SK-N-SH (cell line): Measurements from ENCODE around the gene SMPD3. TPM values are rescaled to one million over a fixed set of nuclear protein-coding genes. Genes with fewer than 3 reads are reported as not detected.

Source experiments
- CTCF ChIA-PET: fragments of 300-600, 350-600 bp; formaldehyde crosslinking; extraction: SDS; loops from one replicate; lab custom pipeline; 2021; lab: Yijun Ruan, JAX
- POLR2A ChIA-PET: fragments of 350-600 bp; sonication (Branson Sonifier 250); formaldehyde crosslinking; extraction: SDS; loops from one replicate; lab custom pipeline; 2020; ENCODE audit warnings: antibody characterized with exemption, inconsistent platforms; lab: Yijun Ruan, JAX
- DNase-seq: peaks from one replicate; pipeline ENCODE4 v3.0.0; 2012
- H2AFZ ChIP-seq: fragments of 200-600 bp; sonication (generic); 2 replicates; pipeline ENCODE4 v1.8.1; 2016; ENCODE audit warnings: antibody characterized with exemption, mild to moderate bottlenecking, low read depth
- H3F3A ChIP-seq: fragments of 200-600 bp; sonication (generic); replicated peaks from 2 replicates; pipeline ENCODE3; 2016; ENCODE audit warnings: antibody characterized with exemption, mild to moderate bottlenecking; ENCODE audit not compliant: insufficient read depth
- H3K27ac ChIP-seq, 2 experiments: fragments of 200-500 bp in 1 of 2; fragments of 200-600 bp in 1 of 2; sonication (Bioruptor generic) in 1 of 2; sonication (generic), shearing (Covaris generic) in 1 of 2; 2 replicates each; pipeline versions ENCODE4 v1.5.1 to v1.6.1; 2014 to 2016; ENCODE audit warnings: low read depth in 2 of 2, inconsistent platforms in 1 of 2, low read length in 1 of 2, mild to moderate bottlenecking in 1 of 2, mixed read lengths in 1 of 2
- H3K27me3 ChIP-seq: fragments of 200-600 bp; sonication (generic), shearing (Covaris generic); 2 replicates; pipeline ENCODE4 v1.6.1; 2016; ENCODE audit warnings: mixed run types; ENCODE audit not compliant: insufficient read depth
- H3K36me3 ChIP-seq, 2 experiments: fragments of 200-500 bp in 1 of 2; fragments of 200-600 bp in 1 of 2; sonication (Bioruptor generic) in 1 of 2; sonication (generic) in 1 of 2; replicated peaks in 1 of 2; 2 replicates each; pipeline versions ENCODE3 to v1.5.1; 2014 to 2016; ENCODE audit warnings: low read length in 1 of 2, mild to moderate bottlenecking in 1 of 2; ENCODE audit not compliant: insufficient read depth in 2 of 2, control insufficient read depth in 1 of 2
- H3K4me1 ChIP-seq, 2 experiments: fragments of 200-500 bp in 1 of 2; fragments of 200-600 bp in 1 of 2; sonication (Bioruptor generic) in 1 of 2; sonication (generic), shearing (Covaris generic) in 1 of 2; 2 replicates each; pipeline versions ENCODE4 v1.5.1 to v1.6.1; 2014 to 2016; ENCODE audit warnings: low read depth in 1 of 2, low read length in 1 of 2, mixed run types in 1 of 2; ENCODE audit not compliant: insufficient read depth in 2 of 2, control insufficient read depth in 1 of 2
- H3K4me2 ChIP-seq: fragments of 200-600 bp; sonication (generic), shearing (Covaris generic); 2 replicates; pipeline ENCODE4 v1.6.1; 2017; ENCODE audit warnings: mixed run types
- H3K4me3 ChIP-seq, 2 experiments: fragments of 200-500 bp in 1 of 2; fragments of 200-600 bp in 1 of 2; sonication (Bioruptor generic) in 1 of 2; sonication (generic), shearing (Covaris generic) in 1 of 2; 2 replicates each; pipeline versions ENCODE4 v1.5.1 to v1.8.1; 2014 to 2016; ENCODE audit warnings: low read depth in 2 of 2, inconsistent platforms in 1 of 2, low read length in 1 of 2, mild to moderate bottlenecking in 1 of 2, mixed read lengths in 1 of 2, moderate library complexity in 1 of 2
- H3K79me2 ChIP-seq: fragments of 200-600 bp; sonication (generic); 2 replicates; pipeline ENCODE4 v1.8.1; 2017; ENCODE audit warnings: mild to moderate bottlenecking; ENCODE audit not compliant: insufficient read depth
- H3K9ac ChIP-seq: fragments of 200-600 bp; sonication (generic); 2 replicates; pipeline ENCODE4 v1.6.1; 2017; ENCODE audit warnings: mixed run types
- H3K9me2 ChIP-seq: fragments of 200-600 bp; sonication (generic); 2 replicates; pipeline ENCODE4 v1.6.1; 2017; ENCODE audit warnings: mixed run types
- H3K9me3 ChIP-seq: fragments of 200-600 bp; sonication (generic); 2 replicates; pipeline ENCODE4 v1.6.1; 2017; ENCODE audit warnings: mixed run types, mild to moderate bottlenecking, moderate library complexity
- H4K20me1 ChIP-seq: fragments of 200-600 bp; sonication (generic); 2 replicates; pipeline ENCODE4 v1.6.1; 2017; ENCODE audit warnings: mild to moderate bottlenecking, mixed run types; ENCODE audit not compliant: insufficient read depth
- CHD2 ChIP-seq: fragments of 150-350 bp; IDR thresholded peaks from 2 replicates; pipeline ENCODE4 v1.6.1; 2018; ENCODE audit warnings: low read length; ENCODE audit not compliant: partially characterized antibody
- ELF1 ChIP-seq: IDR thresholded peaks from 2 replicates; pipeline ENCODE4 v1.4.0; 2012
- EP300 ChIP-seq, 2 experiments: IDR thresholded peaks; 2 replicates each; pipeline versions ENCODE4 v1.4.0 to v1.6.1; 2012; ENCODE audit warnings: borderline replicate concordance in 1 of 2, low read depth in 1 of 2, low read length in 1 of 2
- FOXJ3 ChIP-seq: sonication (generic); formaldehyde crosslinking; IDR thresholded peaks from 2 replicates; pipeline ENCODE4 v1.5.1; 2020; ENCODE audit warnings: mild to moderate bottlenecking, missing genetic modification reagents
- GABPA ChIP-seq: IDR thresholded peaks from 2 replicates; pipeline ENCODE4 v1.4.0; 2012; ENCODE audit warnings: low read depth, mild to moderate bottlenecking
- GATA2 ChIP-seq: sonication (generic); formaldehyde crosslinking; IDR thresholded peaks from 2 replicates; pipeline ENCODE4 v1.5.0; 2020; ENCODE audit warnings: mild to moderate bottlenecking, missing genetic modification reagents
- JUND ChIP-seq: IDR thresholded peaks from 2 replicates; pipeline ENCODE4 v1.4.0; 2012
- MEF2A ChIP-seq: IDR thresholded peaks from 2 replicates; pipeline ENCODE4 v1.4.0; 2012; ENCODE audit warnings: low read depth, borderline replicate concordance
- NFIC ChIP-seq: IDR thresholded peaks from 2 replicates; pipeline ENCODE4 v1.4.0; 2012; ENCODE audit warnings: borderline replicate concordance
- NRF1 ChIP-seq: IDR thresholded peaks from 2 replicates; pipeline ENCODE4 v1.6.1; 2012; ENCODE audit warnings: low read depth, mild to moderate bottlenecking, low read length
- SMC3 ChIP-seq: IDR thresholded peaks from 2 replicates; pipeline ENCODE4 v1.6.1; 2012; ENCODE audit warnings: low read depth, low read length, improper control_type of control experiment
- YY1 ChIP-seq: IDR thresholded peaks from 2 replicates; pipeline ENCODE4 v1.4.0; 2012; ENCODE audit warnings: low read depth, mild to moderate bottlenecking
- WGBS: methylation state at CpG from one replicate; pipeline ENCODE4 v1.1.6; 2017; ENCODE audit warnings: low lambda C conversion rate; 5-methylcytosine and 5-hydroxymethylcytosine counted together
- polyA plus RNA-seq, 3 experiments: library from polyadenylated mRNA; depleted of rRNA; stranded (reverse); fragments of >200 nt; gene quantifications; 2 replicates each; pipeline ENCODE4 v1.2.3, GENCODE V29; 2012
- TF ChIP-seq, protein P1 (sequence below): IDR thresholded peaks from 2 replicates; pipeline ENCODE4 v1.4.0; 2012; ENCODE audit warnings: low read depth, borderline replicate concordance
- TF ChIP-seq, protein P2 (sequence below): fragments of 200-600 bp; sonication (generic); IDR thresholded peaks from 2 replicates; pipeline ENCODE4 v1.6.1; 2017; ENCODE audit warnings: antibody characterized with exemption, mild to moderate bottlenecking, moderate library complexity
- TF ChIP-seq, protein P3 (sequence below): fragments of 150-350 bp; IDR thresholded peaks from 2 replicates; pipeline ENCODE4 v1.6.1; 2016; ENCODE audit warnings: mild to moderate bottlenecking, low read depth, low read length
- TF ChIP-seq, protein P4 (sequence below): IDR thresholded peaks from 2 replicates; pipeline ENCODE4 v1.6.1; 2012; ENCODE audit warnings: mild to moderate bottlenecking, low read depth, low read length, moderate library complexity

The SMPD3 gene
- polyA plus RNA-seq, 1 of the 3 experiments (the other 2 are of a cell fraction), result 0.38 TPM

DNA sequence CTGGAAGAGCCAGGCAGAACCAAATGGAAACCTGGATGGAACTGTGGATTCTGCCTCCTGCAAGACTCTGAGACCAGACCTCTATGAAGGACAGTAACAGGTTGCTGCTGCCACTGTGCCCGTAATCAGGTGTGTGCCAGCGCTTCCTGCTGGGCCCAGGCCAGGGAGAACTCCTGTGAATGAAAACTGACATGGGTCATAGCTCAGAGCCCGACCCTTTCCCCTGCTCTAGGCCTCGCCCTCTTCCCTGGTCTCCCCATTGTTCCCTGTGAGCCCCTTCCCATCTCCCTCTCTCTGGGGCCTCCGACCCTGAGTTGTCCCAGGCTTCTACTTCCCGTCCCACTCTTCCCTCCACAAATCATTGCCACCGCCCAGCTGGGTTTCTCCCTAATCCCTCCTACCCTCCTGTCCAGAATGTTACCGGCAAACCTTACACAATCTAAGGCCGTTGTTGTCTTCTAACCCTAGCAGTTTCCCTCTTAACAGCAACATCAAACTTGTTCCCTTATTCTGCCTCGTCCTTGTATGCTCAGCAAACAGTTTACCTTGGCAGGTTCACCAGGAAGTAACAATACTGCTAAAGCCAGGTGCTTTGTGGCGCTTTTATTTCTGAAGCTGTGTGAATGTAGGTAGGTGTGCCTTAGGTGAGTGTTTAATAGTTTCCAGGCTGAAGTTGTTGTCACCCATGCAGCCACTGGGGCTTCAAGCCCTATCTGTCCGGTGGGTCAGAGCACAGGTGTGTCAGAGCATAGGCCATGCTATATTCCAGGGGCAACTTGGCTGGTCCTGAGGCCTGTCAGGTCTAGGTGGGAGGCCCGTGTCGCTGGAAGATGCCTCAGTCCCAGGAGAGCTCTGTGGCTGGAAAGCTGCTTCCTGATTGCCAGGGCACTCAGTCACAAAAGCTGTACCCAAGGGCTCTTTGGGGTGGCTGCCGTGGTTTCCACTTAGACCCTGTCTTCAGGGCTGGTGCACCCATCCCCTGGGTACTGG is 32.0 kb downstream of the SMPD3 start:
- Histone ChIP-seq H4K20me1 (no peaks in the 10 kb centered on the region), H3K36me3 (no peaks in the 10 kb centered on the region), H3K9me3 (no peaks in the 10 kb centered on the region), H3K4me2 (no peak overlapping the region), H3K27me3 (peaks cover 32% of the 10 kb centered on the region; the same call in 1 of the 2 replicates), H3K4me3 (no peak overlapping the region), H3F3A (no peaks in the 10 kb centered on the region), H3K27ac (no peak overlapping the region), H3K9me2 (no peaks in the 10 kb centered on the region), H3K9ac (no peak overlapping the region), H3K79me2 (no peaks in the 10 kb centered on the region), H2AFZ (no peak overlapping the region), H3K4me1 (peaks cover 0 to 3% of the 10 kb centered on the region in 2 experiments; a peak in 2 of 4 replicates)
- no peak for DNase-seq
- ChIA-PET CTCF (interaction anchor here (0.9 to 1.4 kb wide), 4 partner anchors 8 to 88 kb away, joined by 3 to 4 read pairs (median 3); no protein-coding TSS in a partner anchor), POLR2A (no interaction called here)
- no peak for TF ChIP-seq EP300 (IDR thresholded peaks at IDR 0.05; ENCODE audit: borderline replicate concordance in 1 of 2, low read depth in 1 of 2, low read length in 1 of 2)
- no peak for TF ChIP-seq ELF1
- TF ChIP-seq, protein P1, sequence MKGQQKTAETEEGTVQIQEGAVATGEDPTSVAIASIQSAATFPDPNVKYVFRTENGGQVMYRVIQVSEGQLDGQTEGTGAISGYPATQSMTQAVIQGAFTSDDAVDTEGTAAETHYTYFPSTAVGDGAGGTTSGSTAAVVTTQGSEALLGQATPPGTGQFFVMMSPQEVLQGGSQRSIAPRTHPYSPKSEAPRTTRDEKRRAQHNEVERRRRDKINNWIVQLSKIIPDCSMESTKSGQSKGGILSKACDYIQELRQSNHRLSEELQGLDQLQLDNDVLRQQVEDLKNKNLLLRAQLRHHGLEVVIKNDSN, result no peak
- TF ChIP-seq GATA2 (CRISPR knock-in tag), result no peak
- TF ChIP-seq CHD2, result no peak
- TF ChIP-seq FOXJ3 (CRISPR knock-in tag), result no peak
- TF ChIP-seq NFIC, result no peak
- TF ChIP-seq, protein P2, sequence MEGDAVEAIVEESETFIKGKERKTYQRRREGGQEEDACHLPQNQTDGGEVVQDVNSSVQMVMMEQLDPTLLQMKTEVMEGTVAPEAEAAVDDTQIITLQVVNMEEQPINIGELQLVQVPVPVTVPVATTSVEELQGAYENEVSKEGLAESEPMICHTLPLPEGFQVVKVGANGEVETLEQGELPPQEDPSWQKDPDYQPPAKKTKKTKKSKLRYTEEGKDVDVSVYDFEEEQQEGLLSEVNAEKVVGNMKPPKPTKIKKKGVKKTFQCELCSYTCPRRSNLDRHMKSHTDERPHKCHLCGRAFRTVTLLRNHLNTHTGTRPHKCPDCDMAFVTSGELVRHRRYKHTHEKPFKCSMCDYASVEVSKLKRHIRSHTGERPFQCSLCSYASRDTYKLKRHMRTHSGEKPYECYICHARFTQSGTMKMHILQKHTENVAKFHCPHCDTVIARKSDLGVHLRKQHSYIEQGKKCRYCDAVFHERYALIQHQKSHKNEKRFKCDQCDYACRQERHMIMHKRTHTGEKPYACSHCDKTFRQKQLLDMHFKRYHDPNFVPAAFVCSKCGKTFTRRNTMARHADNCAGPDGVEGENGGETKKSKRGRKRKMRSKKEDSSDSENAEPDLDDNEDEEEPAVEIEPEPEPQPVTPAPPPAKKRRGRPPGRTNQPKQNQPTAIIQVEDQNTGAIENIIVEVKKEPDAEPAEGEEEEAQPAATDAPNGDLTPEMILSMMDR, result no peak
- no peak for TF ChIP-seq MEF2A
- TF ChIP-seq NRF1, result no peak
- no peak for TF ChIP-seq JUND
- TF ChIP-seq SMC3, result no peak
- TF ChIP-seq, protein P3, sequence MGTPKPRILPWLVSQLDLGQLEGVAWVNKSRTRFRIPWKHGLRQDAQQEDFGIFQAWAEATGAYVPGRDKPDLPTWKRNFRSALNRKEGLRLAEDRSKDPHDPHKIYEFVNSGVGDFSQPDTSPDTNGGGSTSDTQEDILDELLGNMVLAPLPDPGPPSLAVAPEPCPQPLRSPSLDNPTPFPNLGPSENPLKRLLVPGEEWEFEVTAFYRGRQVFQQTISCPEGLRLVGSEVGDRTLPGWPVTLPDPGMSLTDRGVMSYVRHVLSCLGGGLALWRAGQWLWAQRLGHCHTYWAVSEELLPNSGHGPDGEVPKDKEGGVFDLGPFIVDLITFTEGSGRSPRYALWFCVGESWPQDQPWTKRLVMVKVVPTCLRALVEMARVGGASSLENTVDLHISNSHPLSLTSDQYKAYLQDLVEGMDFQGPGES, result no peak
- no peak for TF ChIP-seq YY1
- TF ChIP-seq, protein P4, sequence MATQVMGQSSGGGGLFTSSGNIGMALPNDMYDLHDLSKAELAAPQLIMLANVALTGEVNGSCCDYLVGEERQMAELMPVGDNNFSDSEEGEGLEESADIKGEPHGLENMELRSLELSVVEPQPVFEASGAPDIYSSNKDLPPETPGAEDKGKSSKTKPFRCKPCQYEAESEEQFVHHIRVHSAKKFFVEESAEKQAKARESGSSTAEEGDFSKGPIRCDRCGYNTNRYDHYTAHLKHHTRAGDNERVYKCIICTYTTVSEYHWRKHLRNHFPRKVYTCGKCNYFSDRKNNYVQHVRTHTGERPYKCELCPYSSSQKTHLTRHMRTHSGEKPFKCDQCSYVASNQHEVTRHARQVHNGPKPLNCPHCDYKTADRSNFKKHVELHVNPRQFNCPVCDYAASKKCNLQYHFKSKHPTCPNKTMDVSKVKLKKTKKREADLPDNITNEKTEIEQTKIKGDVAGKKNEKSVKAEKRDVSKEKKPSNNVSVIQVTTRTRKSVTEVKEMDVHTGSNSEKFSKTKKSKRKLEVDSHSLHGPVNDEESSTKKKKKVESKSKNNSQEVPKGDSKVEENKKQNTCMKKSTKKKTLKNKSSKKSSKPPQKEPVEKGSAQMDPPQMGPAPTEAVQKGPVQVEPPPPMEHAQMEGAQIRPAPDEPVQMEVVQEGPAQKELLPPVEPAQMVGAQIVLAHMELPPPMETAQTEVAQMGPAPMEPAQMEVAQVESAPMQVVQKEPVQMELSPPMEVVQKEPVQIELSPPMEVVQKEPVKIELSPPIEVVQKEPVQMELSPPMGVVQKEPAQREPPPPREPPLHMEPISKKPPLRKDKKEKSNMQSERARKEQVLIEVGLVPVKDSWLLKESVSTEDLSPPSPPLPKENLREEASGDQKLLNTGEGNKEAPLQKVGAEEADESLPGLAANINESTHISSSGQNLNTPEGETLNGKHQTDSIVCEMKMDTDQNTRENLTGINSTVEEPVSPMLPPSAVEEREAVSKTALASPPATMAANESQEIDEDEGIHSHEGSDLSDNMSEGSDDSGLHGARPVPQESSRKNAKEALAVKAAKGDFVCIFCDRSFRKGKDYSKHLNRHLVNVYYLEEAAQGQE, result no peak
- no peak for TF ChIP-seq GABPA
- 50% methylated on average over 13 of the region's 15 CpGs for WGBS
